ENCODE data around the gene LOXHD1. TPM values are rescaled to one million over a fixed set of nuclear protein-coding genes. Genes with fewer than 3 reads are reported as not detected.

The LOXHD1 gene
- total RNA-seq, 1 experiment from 2014 or later = 0.35 TPM

DNA sequence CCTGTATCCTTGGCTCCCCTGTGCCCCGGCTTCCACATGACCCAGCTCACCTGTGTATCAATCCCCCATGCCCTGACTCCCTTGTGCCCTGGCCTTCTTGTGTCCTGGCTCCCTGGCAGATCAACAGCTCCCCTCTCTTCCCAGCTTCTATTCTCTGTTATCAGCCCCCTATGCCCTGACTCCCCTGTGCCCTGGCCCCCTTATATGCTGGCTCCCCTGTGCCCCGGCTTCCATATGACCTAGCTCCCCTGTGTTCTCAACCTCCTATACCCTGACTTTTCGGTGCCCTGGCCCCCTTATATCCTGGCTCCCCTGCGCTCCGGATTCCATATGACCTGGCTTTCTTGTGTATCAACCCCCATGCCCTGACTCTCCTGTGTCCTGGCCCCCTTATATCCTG is 209.2 kb downstream of the LOXHD1 start:
- ATAC-seq = peak; percentile 12
- ChIA-PET CTCF (interaction anchor here (1.0 to 3.9 kb wide), 8 partner anchors 11 to 210 kb away, joined by 3 to 18 read pairs (median 10); no protein-coding TSS in a partner anchor), POLR2A (interaction anchor here (0.9 to 1.6 kb wide), 3 partner anchors 11 to 18 kb away, joined by 3 to 4 read pairs (median 3); no protein-coding TSS in a partner anchor)
- peaks cover 25% of the 10 kb centered on the region for H3K9me3 Mint-ChIP-seq
- peaks cover 33% of the 10 kb centered on the region for H3K4me1 Mint-ChIP-seq
- H3K4me3 Mint-ChIP-seq = no peak overlapping the region
- peaks cover 13% of the 10 kb centered on the region for H3K27me3 Mint-ChIP-seq (ENCODE audit: low read depth)
- no peak overlapping the region for H3K27ac Mint-ChIP-seq
- no peak for DNase-seq (ENCODE audit: low spot score)
- TF ChIP-seq RORB (CRISPR knock-in tag; IDR thresholded peaks at IDR 0.05) (no peak), IRF2 (CRISPR knock-in tag; IDR thresholded peaks at IDR 0.05; ENCODE audit: borderline replicate concordance, low read depth) (no peak)
- peaks cover 29% of the 10 kb centered on the region for H3K36me3 Mint-ChIP-seq

DNA sequence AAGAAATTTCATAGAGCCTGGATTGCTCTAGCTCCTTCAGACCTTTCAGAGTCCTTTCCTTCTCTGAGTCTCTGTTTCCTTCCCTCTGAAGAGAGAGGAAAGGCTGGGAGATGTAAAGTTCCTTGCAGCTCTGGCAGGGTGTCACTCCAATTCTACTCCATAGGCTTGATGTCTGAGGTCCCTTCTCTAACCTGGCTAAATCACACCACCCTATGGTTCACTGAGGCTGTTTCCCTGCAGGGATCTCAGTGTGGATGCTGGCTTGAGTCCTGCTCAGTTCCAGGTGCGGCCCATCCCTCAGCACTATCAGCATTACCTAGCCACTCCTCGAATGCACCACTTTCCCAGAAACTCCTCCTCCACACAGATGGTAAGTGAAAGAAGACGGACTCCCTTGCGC is 209.7 kb downstream of the LOXHD1 start:
- Mint-ChIP-seq H3K4me3 (no peak overlapping the region), H3K27me3 (ENCODE audit: low read depth) (peaks cover 13% of the 10 kb centered on the region), H3K36me3 (peaks cover 26% of the 10 kb centered on the region), H3K27ac (no peak overlapping the region), H3K9me3 (peaks cover 25% of the 10 kb centered on the region), H3K4me1 (peaks cover 33% of the 10 kb centered on the region)
- TF ChIP-seq, protein P1, sequence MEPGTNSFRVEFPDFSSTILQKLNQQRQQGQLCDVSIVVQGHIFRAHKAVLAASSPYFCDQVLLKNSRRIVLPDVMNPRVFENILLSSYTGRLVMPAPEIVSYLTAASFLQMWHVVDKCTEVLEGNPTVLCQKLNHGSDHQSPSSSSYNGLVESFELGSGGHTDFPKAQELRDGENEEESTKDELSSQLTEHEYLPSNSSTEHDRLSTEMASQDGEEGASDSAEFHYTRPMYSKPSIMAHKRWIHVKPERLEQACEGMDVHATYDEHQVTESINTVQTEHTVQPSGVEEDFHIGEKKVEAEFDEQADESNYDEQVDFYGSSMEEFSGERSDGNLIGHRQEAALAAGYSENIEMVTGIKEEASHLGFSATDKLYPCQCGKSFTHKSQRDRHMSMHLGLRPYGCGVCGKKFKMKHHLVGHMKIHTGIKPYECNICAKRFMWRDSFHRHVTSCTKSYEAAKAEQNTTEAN (CRISPR knock-in tag; IDR thresholded peaks at IDR 0.05) = no peak
- no peak for TF ChIP-seq ZBTB21 (CRISPR knock-in tag; IDR thresholded peaks at IDR 0.05; ENCODE audit: borderline replicate concordance)
- no peak for TF ChIP-seq IRF2 (CRISPR knock-in tag; IDR thresholded peaks at IDR 0.05; ENCODE audit: borderline replicate concordance, low read depth)
- TF ChIP-seq, protein P2, sequence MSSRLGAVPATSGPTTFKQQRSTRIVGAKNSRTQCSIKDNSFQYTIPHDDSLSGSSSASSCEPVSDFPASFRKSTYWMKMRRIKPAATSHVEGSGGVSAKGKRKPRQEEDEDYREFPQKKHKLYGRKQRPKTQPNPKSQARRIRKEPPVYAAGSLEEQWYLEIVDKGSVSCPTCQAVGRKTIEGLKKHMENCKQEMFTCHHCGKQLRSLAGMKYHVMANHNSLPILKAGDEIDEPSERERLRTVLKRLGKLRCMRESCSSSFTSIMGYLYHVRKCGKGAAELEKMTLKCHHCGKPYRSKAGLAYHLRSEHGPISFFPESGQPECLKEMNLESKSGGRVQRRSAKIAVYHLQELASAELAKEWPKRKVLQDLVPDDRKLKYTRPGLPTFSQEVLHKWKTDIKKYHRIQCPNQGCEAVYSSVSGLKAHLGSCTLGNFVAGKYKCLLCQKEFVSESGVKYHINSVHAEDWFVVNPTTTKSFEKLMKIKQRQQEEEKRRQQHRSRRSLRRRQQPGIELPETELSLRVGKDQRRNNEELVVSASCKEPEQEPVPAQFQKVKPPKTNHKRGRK (CRISPR knock-in tag; IDR thresholded peaks at IDR 0.05; ENCODE audit: borderline replicate concordance) = no peak
- no peak for TF ChIP-seq ZNF396 (CRISPR knock-in tag; IDR thresholded peaks at IDR 0.05; ENCODE audit: borderline replicate concordance)
- TF ChIP-seq, protein P3, sequence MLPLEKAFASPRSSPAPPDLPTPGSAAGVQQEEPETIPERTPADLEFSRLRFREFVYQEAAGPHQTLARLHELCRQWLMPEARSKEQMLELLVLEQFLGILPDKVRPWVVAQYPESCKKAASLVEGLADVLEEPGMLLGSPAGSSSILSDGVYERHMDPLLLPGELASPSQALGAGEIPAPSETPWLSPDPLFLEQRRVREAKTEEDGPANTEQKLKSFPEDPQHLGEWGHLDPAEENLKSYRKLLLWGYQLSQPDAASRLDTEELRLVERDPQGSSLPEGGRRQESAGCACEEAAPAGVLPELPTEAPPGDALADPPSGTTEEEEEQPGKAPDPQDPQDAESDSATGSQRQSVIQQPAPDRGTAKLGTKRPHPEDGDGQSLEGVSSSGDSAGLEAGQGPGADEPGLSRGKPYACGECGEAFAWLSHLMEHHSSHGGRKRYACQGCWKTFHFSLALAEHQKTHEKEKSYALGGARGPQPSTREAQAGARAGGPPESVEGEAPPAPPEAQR (CRISPR knock-in tag; IDR thresholded peaks at IDR 0.05) = no peak
- TF ChIP-seq GTF2I (CRISPR knock-in tag; conservative IDR thresholded peaks at IDR 0.05) = no peak
- no peak for TF ChIP-seq NR1H2 (CRISPR knock-in tag; IDR thresholded peaks at IDR 0.05)
- no peak for DNase-seq (ENCODE audit: low spot score)
- ChIA-PET CTCF (interaction anchor here (1.4 to 3.9 kb wide), 7 partner anchors 12 to 211 kb away, joined by 7 to 18 read pairs (median 11); no protein-coding TSS in a partner anchor), POLR2A (interaction anchor here (1.6 kb wide), 1 partner anchor 14 kb away, joined by 4 read pairs; no protein-coding TSS in a partner anchor)
- ATAC-seq = no peak

DNA sequence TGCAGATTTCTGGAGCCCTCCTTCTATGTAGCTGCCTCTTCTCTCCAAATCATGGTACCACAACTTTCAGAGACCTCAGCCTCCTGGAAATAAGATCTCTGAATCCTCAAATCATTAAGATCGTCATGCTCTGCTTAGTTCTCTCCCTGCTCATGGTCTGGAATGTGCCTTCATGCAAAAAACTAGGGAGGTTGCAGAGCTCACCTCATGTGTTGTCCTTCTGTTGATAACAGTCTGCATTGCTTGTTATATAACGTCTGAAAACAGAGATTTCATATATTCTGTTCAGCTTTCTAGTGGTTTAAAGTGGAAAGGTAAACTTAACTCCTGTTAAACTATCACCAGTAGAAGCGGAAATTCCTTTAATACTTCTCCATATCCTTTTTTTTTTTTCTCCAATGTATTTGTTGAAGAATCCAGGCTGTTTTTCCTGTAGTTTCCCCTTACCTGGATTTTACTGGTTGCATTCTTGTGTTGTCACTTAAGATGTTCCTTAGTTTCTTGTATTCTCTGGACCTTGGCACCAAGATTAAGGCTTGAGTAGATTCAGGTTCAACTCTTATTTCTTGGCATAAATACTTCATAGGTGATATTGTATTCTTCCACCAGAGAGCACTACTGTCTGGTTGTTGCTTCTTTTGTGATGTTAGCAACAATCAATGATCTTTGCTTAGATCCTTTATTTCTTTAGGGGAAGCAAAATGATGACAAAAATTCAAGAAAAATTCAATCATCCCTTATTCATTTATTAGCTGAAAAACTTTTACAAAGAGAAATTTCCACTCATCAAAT is 211.3 kb downstream of the LOXHD1 start:
- no peak for ATAC-seq
- Mint-ChIP-seq H3K4me1 (peaks cover 33% of the 10 kb centered on the region), H3K27ac (no peak overlapping the region), H3K4me3 (no peak overlapping the region), H3K9me3 (peaks cover 13% of the 10 kb centered on the region), H3K27me3 (ENCODE audit: low read depth) (peaks cover 10% of the 10 kb centered on the region), H3K36me3 (peaks cover 14% of the 10 kb centered on the region)
- CTCF ChIA-PET = interaction anchor here (2.6 to 3.9 kb wide), 2 partner anchors 53 to 164 kb away, joined by 10 to 16 read pairs; no protein-coding TSS in a partner anchor
- POLR2A ChIA-PET = no interaction called here
- DNase-seq (ENCODE audit: low spot score) = no peak
- no peak for TF ChIP-seq NR1H2 (CRISPR knock-in tag; IDR thresholded peaks at IDR 0.05)
- TF ChIP-seq, protein P4, sequence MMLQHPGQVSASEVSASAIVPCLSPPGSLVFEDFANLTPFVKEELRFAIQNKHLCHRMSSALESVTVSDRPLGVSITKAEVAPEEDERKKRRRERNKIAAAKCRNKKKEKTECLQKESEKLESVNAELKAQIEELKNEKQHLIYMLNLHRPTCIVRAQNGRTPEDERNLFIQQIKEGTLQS (CRISPR knock-in tag; conservative IDR thresholded peaks at IDR 0.05) = no peak
- no peak for TF ChIP-seq SMAD4 (CRISPR knock-in tag; IDR thresholded peaks at IDR 0.05)
- TF ChIP-seq, protein P5, sequence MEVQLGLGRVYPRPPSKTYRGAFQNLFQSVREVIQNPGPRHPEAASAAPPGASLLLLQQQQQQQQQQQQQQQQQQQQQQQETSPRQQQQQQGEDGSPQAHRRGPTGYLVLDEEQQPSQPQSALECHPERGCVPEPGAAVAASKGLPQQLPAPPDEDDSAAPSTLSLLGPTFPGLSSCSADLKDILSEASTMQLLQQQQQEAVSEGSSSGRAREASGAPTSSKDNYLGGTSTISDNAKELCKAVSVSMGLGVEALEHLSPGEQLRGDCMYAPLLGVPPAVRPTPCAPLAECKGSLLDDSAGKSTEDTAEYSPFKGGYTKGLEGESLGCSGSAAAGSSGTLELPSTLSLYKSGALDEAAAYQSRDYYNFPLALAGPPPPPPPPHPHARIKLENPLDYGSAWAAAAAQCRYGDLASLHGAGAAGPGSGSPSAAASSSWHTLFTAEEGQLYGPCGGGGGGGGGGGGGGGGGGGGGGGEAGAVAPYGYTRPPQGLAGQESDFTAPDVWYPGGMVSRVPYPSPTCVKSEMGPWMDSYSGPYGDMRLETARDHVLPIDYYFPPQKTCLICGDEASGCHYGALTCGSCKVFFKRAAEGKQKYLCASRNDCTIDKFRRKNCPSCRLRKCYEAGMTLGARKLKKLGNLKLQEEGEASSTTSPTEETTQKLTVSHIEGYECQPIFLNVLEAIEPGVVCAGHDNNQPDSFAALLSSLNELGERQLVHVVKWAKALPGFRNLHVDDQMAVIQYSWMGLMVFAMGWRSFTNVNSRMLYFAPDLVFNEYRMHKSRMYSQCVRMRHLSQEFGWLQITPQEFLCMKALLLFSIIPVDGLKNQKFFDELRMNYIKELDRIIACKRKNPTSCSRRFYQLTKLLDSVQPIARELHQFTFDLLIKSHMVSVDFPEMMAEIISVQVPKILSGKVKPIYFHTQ (CRISPR knock-in tag; IDR thresholded peaks at IDR 0.05) = no peak
- TF ChIP-seq JUN (CRISPR knock-in tag; IDR thresholded peaks at IDR 0.05) = no peak
- TF ChIP-seq, protein P6, sequence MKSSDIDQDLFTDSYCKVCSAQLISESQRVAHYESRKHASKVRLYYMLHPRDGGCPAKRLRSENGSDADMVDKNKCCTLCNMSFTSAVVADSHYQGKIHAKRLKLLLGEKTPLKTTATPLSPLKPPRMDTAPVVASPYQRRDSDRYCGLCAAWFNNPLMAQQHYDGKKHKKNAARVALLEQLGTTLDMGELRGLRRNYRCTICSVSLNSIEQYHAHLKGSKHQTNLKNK (CRISPR knock-in tag; IDR thresholded peaks at IDR 0.05) = no peak
- TF ChIP-seq NFATC4 (CRISPR knock-in tag; IDR thresholded peaks at IDR 0.05) = no peak
- no peak for TF ChIP-seq TEAD4 (CRISPR knock-in tag; IDR thresholded peaks at IDR 0.05)
- TF ChIP-seq GABPB1 (CRISPR knock-in tag; IDR thresholded peaks at IDR 0.05) = no peak
- TF ChIP-seq, protein P7, sequence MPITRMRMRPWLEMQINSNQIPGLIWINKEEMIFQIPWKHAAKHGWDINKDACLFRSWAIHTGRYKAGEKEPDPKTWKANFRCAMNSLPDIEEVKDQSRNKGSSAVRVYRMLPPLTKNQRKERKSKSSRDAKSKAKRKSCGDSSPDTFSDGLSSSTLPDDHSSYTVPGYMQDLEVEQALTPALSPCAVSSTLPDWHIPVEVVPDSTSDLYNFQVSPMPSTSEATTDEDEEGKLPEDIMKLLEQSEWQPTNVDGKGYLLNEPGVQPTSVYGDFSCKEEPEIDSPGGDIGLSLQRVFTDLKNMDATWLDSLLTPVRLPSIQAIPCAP (CRISPR knock-in tag; IDR thresholded peaks at IDR 0.05) = no peak
- TF ChIP-seq MYBL2 (CRISPR knock-in tag; IDR thresholded peaks at IDR 0.05) = no peak
